SK-N-MC (cell line): ENCODE measurements around the gene SEPSECS.

ENCODE experiments used
- EZH2 ChIP-seq: fragments of 200-600 bp; sonication (generic); IDR thresholded peaks from one replicate; pipeline ENCODE4 v1.6.1; 2017; ENCODE audit warnings: antibody characterized with exemption
- FOXP2 ChIP-seq: optimal IDR thresholded peaks from 2 replicates; pipeline ENCODE3; 2011; ENCODE audit warnings: mild to moderate bottlenecking, moderate library complexity; ENCODE audit not compliant: insufficient read depth; ENCODE audit errors: extremely low read length, control extremely low read depth

DNA sequence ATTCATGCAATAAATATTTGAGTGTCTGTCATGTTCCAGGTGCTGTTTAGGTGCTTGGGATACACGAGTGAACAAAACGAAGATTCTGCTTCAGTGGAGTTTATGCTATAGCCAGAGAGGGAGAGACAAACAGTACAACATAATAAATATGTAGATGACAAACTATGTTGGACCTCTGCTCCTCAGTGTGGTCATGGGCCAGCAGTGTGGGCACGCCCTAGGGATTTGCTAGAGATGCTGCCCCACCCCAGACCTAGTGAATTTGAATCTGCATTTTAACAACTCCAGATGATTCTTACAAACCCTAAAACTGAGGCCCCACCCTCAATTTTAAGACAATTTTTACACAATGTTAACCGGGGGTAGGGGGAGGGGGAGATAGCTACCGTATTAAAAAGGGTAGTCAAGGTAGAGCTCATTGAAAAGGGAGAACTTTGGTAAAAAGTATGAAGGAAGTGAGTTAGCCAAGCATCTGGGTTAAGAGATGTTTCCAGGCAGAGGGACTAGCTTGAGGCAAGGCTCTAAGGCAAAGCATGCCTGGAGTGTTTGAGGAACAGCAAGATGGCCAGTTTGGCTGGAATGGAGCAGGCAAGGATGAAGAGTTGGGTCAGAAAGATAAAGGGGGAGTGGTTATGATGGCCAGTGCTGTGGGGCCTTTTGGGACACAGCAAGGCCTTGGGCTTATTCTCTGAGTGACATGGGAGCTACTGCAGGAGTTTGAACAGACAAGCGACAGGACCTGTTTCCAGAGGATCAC, 42.4 kb downstream of the SEPSECS start:
- TF ChIP-seq EZH2 (no peak), FOXP2 (no peak)
